ENCODE data around the gene TNIK.

TNIK gene

DNA sequence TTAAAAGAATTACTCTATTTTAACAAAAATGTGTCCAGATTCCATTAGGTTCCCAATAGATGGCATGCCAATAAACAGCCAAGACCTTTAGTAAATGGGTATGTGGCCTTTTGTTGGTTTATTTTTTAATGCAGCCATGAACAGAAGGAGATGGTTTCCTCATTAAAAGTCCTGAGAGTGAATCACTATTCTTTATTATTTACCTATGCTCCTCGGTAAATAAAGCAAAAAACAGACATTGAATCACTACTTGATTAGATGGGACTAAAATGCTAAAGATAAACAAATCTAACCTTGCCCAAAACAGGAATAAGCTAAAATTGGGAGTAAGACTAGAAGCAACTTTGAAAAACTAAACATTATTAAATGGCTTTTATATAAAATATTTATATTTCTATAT lies 94.2 kb downstream of the TNIK start:
- Histone ChIP-seq H3K9me3 (ENCODE audit: insufficient read depth, low read length) (no peaks in the 10 kb centered on the region), H3K4me3 (ENCODE audit: low read length) (no peak overlapping the region), H4K20me1 (ENCODE audit: insufficient read depth, low read length) (peaks cover 7% of the 10 kb centered on the region; the same call in 1 of the 2 replicates), H3K79me2 (ENCODE audit: low read length) (peaks cover 23% of the 10 kb centered on the region), H3K27ac (ENCODE audit: low read length) (no peak overlapping the region), H3K4me2 (ENCODE audit: low read length) (no peak overlapping the region), H3K36me3 (replicated peaks; ENCODE audit: low read depth, low read length) (peaks cover 9% of the 10 kb centered on the region), H3K4me1 (ENCODE audit: low read length) (no peaks in the 10 kb centered on the region), H3K27me3 (ENCODE audit: low read depth, low read length) (no peaks in the 10 kb centered on the region), H2AFZ (ENCODE audit: low read depth, low read length) (no peak overlapping the region), H3K9ac (ENCODE audit: low read length) (no peak overlapping the region)
- no peak for TF ChIP-seq EZH2phosphoT487 (IDR thresholded peaks at IDR 0.05; ENCODE audit: low read depth)
- TF ChIP-seq, protein P1, sequence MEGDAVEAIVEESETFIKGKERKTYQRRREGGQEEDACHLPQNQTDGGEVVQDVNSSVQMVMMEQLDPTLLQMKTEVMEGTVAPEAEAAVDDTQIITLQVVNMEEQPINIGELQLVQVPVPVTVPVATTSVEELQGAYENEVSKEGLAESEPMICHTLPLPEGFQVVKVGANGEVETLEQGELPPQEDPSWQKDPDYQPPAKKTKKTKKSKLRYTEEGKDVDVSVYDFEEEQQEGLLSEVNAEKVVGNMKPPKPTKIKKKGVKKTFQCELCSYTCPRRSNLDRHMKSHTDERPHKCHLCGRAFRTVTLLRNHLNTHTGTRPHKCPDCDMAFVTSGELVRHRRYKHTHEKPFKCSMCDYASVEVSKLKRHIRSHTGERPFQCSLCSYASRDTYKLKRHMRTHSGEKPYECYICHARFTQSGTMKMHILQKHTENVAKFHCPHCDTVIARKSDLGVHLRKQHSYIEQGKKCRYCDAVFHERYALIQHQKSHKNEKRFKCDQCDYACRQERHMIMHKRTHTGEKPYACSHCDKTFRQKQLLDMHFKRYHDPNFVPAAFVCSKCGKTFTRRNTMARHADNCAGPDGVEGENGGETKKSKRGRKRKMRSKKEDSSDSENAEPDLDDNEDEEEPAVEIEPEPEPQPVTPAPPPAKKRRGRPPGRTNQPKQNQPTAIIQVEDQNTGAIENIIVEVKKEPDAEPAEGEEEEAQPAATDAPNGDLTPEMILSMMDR (IDR thresholded peaks at IDR 0.05; ENCODE audit: low read depth, low read length): no peak

DNA sequence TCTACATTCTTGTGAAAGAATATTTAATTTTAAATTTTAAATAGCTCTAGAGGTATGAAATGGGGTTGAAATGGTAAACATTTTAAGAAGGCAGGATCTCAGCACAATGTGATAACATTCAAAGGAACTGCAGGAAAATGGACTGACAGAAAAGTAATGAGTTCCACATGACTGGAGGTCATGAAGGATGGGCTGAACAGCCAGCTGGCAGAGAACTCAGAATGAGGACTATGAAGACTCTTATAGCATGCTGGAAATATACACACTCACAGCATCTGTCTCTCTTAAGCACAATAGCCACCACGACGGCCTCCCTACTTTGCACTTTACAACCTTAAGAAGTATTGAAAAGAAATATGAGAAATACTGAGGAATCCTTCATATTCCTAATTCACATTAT lies 94.7 kb downstream of the TNIK start:
- H3K27ac ChIP-seq (ENCODE audit: low read length): no peak overlapping the region
- no peak overlapping the region for H3K9ac ChIP-seq (ENCODE audit: low read length)
- TF ChIP-seq, protein P1 (IDR thresholded peaks at IDR 0.05; ENCODE audit: low read depth, low read length): no peak
- no peak for TF ChIP-seq EZH2phosphoT487 (IDR thresholded peaks at IDR 0.05; ENCODE audit: low read depth)
- H3K36me3 ChIP-seq (replicated peaks; ENCODE audit: low read depth, low read length): peaks cover 9% of the 10 kb centered on the region
- no peaks in the 10 kb centered on the region for H3K4me1 ChIP-seq (ENCODE audit: low read length)
- H2AFZ ChIP-seq (ENCODE audit: low read depth, low read length): no peak overlapping the region
- H4K20me1 ChIP-seq (ENCODE audit: insufficient read depth, low read length): 0 out of 2 replicates have a peak, but pooled peaks cover 6% of the 10 kb centered on the region
- no peak overlapping the region for H3K4me3 ChIP-seq (ENCODE audit: low read length)
- no peaks in the 10 kb centered on the region for H3K9me3 ChIP-seq (ENCODE audit: insufficient read depth, low read length)
- H3K27me3 ChIP-seq (ENCODE audit: low read depth, low read length): no peaks in the 10 kb centered on the region
- no peak overlapping the region for H3K4me2 ChIP-seq (ENCODE audit: low read length)
- H3K79me2 ChIP-seq (ENCODE audit: low read length): peaks cover 28% of the 10 kb centered on the region

DNA sequence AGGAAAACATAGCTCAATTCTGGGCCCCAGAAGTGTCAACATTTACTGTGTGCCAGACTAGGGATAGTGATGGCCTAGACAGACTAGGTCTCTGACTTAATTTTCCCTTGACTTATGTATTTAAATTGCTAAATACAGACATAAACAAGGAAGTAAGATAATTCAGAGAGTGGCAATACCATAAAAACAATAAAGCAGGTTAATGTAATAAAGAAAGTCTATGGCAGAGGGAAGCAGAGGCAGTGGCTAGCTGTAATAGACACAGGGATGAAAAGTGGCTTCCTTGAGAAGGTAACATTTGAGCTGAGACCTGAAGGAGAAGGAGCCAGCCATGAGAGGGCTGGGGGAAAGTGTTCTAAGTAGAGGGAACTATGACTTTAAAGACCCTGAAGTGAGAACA lies 95.7 kb downstream of the TNIK start:
- Histone ChIP-seq H3K4me2 (ENCODE audit: low read length) (no peak overlapping the region), H3K27ac (ENCODE audit: low read length) (no peak overlapping the region), H3K36me3 (replicated peaks; ENCODE audit: low read depth, low read length) (peaks cover 8% of the 10 kb centered on the region), H3K27me3 (ENCODE audit: low read depth, low read length) (no peaks in the 10 kb centered on the region), H3K79me2 (ENCODE audit: low read length) (peaks cover 24% of the 10 kb centered on the region), H2AFZ (ENCODE audit: low read depth, low read length) (no peak overlapping the region), H3K9ac (ENCODE audit: low read length) (no peak overlapping the region), H3K9me3 (ENCODE audit: insufficient read depth, low read length) (no peaks in the 10 kb centered on the region), H3K4me3 (ENCODE audit: low read length) (no peak overlapping the region), H3K4me1 (ENCODE audit: low read length) (no peaks in the 10 kb centered on the region), H4K20me1 (ENCODE audit: insufficient read depth, low read length) (0 out of 2 replicates have a peak, but pooled peaks cover 11% of the 10 kb centered on the region)
- TF ChIP-seq, protein P1 (IDR thresholded peaks at IDR 0.05; ENCODE audit: low read depth, low read length): no peak
- TF ChIP-seq EZH2phosphoT487 (IDR thresholded peaks at IDR 0.05; ENCODE audit: low read depth): no peak

DNA sequence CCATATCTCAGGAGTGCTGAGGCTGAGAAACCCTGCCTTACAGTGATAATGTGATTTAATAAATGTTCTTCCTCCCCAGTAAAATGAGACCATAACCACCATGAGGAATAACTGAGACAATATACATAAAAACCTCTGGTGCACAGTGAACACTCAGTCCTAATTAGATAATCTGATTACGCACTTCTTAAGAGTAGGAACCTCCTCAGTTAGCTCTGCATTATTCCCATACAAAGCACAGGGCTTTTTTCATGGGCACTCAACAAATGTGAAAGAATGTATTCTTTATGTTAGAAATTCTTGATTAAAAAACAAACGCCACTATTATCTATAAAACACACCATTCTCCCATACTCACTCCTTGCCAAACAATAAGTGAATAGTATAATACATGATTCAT lies 97.0 kb downstream of the TNIK start:
- Histone ChIP-seq H3K4me1 (ENCODE audit: low read length) (peaks cover 8% of the 10 kb centered on the region; the same call in 1 of the 2 replicates), H4K20me1 (ENCODE audit: insufficient read depth, low read length) (peaks cover 20% of the 10 kb centered on the region; the same call in 1 of the 2 replicates), H3K79me2 (ENCODE audit: low read length) (peaks cover 24% of the 10 kb centered on the region)

More for the DNA sequence above, 97.0 kb downstream of the TNIK start:
- Histone ChIP-seq H3K4me3 (ENCODE audit: low read length) (no peak overlapping the region), H3K36me3 (replicated peaks; ENCODE audit: low read depth, low read length) (no peaks in the 10 kb centered on the region), H3K9ac (ENCODE audit: low read length) (no peak overlapping the region), H3K27ac (ENCODE audit: low read length) (no peak overlapping the region), H2AFZ (ENCODE audit: low read depth, low read length) (no peak overlapping the region), H3K4me2 (ENCODE audit: low read length) (no peak overlapping the region), H3K9me3 (ENCODE audit: insufficient read depth, low read length) (no peaks in the 10 kb centered on the region), H3K27me3 (ENCODE audit: low read depth, low read length) (no peaks in the 10 kb centered on the region)
- TF ChIP-seq EZH2phosphoT487 (IDR thresholded peaks at IDR 0.05; ENCODE audit: low read depth): no peak
- TF ChIP-seq, protein P1 (IDR thresholded peaks at IDR 0.05; ENCODE audit: low read depth, low read length): no peak
